Gastroesophageal sphincter (tissue), 3 donors: ENCODE results near the gene TMEM209.

ENCODE experiments used
- EP300 ChIP-seq: sonication (generic); formaldehyde crosslinking; IDR thresholded peaks from one replicate; pipeline ENCODE4 v1.6.1; 2017; ENCODE audit warnings: antibody characterized with exemption, mild to moderate bottlenecking
- POLR2A ChIP-seq, 2 donors: fragments of 450-650 bp; IDR thresholded peaks; one replicate each; pipeline ENCODE4 v1.6.1; 2017; ENCODE audit warnings: antibody characterized with exemption in 2 of 2, mild to moderate bottlenecking in 2 of 2, moderate library complexity in 1 of 2
- POLR2AphosphoS5 ChIP-seq: sonication (generic); formaldehyde crosslinking; IDR thresholded peaks from one replicate; pipeline ENCODE4 v1.6.1; 2017; ENCODE audit warnings: antibody characterized with exemption
- TF ChIP-seq, protein P1 (sequence below), 4 experiments: fragments of 200-600 bp in 2 of 4; fragments of 450-650 bp in 2 of 4; sonication (generic) in 1 of 4; IDR thresholded peaks; one replicate each; pipeline ENCODE4 v1.5.1; 2017 to 2019; ENCODE audit warnings: antibody characterized with exemption in 4 of 4, mild to moderate bottlenecking in 2 of 4, moderate library complexity in 2 of 4

DNA sequence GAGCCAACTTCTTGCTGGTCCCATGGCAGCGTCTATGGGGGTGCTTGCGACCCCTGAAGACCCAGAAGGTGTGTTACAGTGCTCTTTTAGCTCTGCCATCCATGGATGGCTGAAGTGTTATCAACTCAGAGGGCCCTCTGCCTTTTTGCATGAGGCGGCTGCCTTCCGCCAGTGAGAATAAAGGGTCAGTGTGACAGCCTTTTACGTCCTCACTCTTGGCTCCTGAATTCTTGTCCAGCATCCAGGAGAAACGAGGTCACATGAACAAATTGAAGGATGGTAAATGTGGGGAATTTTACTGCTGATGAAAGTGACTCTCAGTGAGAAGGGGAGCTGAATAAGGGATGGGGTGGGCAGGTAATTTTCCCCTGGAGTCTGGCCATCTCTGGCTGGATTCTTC lies 26.6 kb upstream of the TMEM209 start:
- TF ChIP-seq POLR2AphosphoS5 = no peak
- TF ChIP-seq, protein P1, sequence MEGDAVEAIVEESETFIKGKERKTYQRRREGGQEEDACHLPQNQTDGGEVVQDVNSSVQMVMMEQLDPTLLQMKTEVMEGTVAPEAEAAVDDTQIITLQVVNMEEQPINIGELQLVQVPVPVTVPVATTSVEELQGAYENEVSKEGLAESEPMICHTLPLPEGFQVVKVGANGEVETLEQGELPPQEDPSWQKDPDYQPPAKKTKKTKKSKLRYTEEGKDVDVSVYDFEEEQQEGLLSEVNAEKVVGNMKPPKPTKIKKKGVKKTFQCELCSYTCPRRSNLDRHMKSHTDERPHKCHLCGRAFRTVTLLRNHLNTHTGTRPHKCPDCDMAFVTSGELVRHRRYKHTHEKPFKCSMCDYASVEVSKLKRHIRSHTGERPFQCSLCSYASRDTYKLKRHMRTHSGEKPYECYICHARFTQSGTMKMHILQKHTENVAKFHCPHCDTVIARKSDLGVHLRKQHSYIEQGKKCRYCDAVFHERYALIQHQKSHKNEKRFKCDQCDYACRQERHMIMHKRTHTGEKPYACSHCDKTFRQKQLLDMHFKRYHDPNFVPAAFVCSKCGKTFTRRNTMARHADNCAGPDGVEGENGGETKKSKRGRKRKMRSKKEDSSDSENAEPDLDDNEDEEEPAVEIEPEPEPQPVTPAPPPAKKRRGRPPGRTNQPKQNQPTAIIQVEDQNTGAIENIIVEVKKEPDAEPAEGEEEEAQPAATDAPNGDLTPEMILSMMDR (IDR thresholded peaks at IDR 0.05) = no peak
- no peak for TF ChIP-seq EP300
- no peak for TF ChIP-seq POLR2A (IDR thresholded peaks at IDR 0.05)
